Activated T-helper 17 cell treated with anti-CD3 and anti-CD28 coated beads, Interleukin-2, amount 50 U/mL, for 72 hours (primary cell): Measurements from ENCODE around the gene GYPB. TPM values are rescaled to one million over a fixed set of nuclear protein-coding genes. Genes with fewer than 3 reads are reported as not detected.
"Not testable (repeated sequence)": the region's sequence is repeated elsewhere in the genome, so short reads cannot be mapped to it uniquely, and the experiment has no call there.

Source experiments
- ATAC-seq: fragments of 150-1000 bp; cut with Tn5 transposase; replicated peaks from 2 replicates; pipeline ENCODE4 v1.10.0; 2021; ENCODE audit warnings: mild to moderate bottlenecking, moderate library complexity
- H3K27ac Mint-ChIP-seq: one replicate; pipeline ENCODE4 v1.8.0; 2022; ENCODE audit warnings: mixed read lengths
- H3K27me3 Mint-ChIP-seq: one replicate; pipeline ENCODE4 v1.8.0; 2022; ENCODE audit warnings: mixed read lengths
- H3K36me3 Mint-ChIP-seq: one replicate; pipeline ENCODE4 v1.8.0; 2022; ENCODE audit warnings: low read depth, mild to moderate bottlenecking, mixed read lengths
- H3K4me1 Mint-ChIP-seq: one replicate; pipeline ENCODE4 v1.8.0; 2022; ENCODE audit warnings: mixed read lengths
- H3K4me3 Mint-ChIP-seq: one replicate; pipeline ENCODE4 v1.8.0; 2022; ENCODE audit warnings: mild to moderate bottlenecking, mixed read lengths
- H3K9me3 Mint-ChIP-seq: one replicate; pipeline ENCODE4 v1.8.0; 2022; ENCODE audit warnings: mixed read lengths
- total RNA-seq, 2 donors: library from RNA; stranded (reverse); gene quantifications; one replicate each; pipeline ENCODE4 v1.2.3, GENCODE V29; 2022

Gene GYPB
- total RNA-seq, result not detected

DNA sequence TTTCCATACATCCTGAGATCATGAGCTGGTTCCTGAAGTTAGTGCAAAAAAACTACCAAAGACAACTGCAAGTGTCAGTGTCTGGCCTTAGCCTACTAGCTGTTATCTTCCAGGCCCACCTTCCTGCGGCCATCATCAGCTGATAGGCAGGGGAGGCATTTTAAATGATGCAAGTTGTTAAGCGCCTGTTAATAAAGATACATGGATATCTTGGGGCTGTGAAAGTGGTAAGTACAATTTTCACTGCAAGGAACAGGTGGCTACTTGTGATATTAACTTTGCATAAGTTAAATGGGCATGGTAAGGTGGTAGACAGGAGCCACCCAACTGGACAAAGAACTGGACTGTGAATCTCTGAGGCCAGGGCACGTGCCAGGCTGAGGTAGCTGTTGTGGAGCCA, at the start of gene GYPB:
Gene GYPB (minus strand): TSS at position 104 of the 400 bp plus-strand sequence. CDS start 93 bp downstream, at position 11.
- not testable (repeated sequence) for H3K4me1 Mint-ChIP-seq, H3K4me3 Mint-ChIP-seq, ATAC-seq, H3K27me3 Mint-ChIP-seq, H3K27ac Mint-ChIP-seq, H3K36me3 Mint-ChIP-seq, H3K9me3 Mint-ChIP-seq

DNA sequence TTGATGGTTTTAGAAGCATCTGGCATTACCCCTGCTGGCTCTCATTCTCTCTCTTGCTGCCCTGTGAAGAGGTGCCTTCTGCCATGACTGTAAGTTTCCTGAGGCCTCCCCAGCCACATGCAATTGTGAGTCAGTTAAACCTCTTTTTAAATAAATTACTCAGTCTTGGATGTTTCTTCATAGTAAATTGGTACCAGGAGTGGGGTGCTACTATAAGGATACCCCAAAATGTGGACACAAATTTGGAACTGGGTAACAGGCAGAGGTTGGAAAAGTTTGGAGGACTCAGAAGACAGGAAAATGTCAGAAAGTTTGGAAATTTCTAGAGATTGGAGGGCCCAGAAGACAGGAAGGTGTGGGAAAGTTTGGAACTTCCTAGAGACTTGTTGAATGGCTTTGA, 42.4 kb upstream of the GYPB start:
- peaks cover 12% of the 10 kb centered on the region for H3K9me3 Mint-ChIP-seq
- not testable (repeated sequence) for H3K4me1 Mint-ChIP-seq, H3K4me3 Mint-ChIP-seq, H3K36me3 Mint-ChIP-seq, ATAC-seq, H3K27me3 Mint-ChIP-seq, H3K27ac Mint-ChIP-seq

DNA sequence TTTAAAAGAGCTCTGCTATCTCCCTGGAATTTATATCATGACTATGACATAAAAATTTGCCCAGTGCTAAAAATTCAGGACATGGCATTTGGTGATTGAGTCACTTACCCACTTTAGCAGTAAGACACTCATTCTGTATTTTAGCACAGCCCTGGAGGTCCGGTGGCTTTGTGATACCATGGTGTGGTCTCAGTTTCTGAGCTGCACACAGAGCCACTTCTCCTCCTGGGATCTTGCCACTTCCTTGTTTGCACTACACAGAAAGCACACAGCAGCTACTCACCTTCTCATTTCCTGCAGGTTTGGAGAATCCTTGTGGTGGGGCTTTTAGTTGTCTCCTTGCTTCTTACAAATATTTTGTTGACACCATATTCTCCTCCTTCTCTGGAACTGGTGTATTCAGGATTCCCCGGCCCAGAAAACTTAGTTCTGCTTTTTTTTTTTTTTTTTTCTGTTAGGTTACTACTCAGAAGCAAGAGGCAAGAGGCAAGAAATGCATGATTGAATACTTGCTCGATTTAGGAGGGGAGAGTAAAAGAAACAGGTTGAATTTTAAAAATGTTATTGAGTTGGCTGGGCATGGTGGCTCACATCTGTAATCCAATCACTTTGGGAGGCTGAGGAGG, 41.2 kb upstream of the GYPB start:
- H3K27ac Mint-ChIP-seq, H3K4me3 Mint-ChIP-seq, H3K27me3 Mint-ChIP-seq, H3K4me1 Mint-ChIP-seq, ATAC-seq, H3K36me3 Mint-ChIP-seq: not testable (repeated sequence)
- peaks cover 12% of the 10 kb centered on the region for H3K9me3 Mint-ChIP-seq

DNA sequence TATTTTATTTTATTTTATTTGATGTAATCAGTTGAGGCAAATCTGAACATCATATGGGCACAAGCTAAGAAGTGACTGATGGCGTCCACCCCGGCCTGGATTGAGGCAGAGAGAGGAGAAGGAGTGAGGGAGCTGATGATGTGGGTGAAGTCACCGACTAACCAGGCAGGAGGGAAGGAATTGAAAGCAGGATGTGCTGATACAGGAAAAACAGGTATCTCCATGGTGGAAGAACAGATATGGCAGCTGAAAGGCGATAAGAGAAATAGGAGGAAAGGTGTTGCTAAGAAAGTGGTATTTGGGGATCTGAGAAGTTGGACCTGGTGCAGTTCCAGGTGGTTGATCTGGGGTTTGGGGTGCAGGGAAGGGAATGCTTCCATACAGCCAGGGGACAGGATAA, 37.6 kb upstream of the GYPB start:
- Mint-ChIP-seq H3K4me3 (no peak overlapping the region), H3K27ac (no peak overlapping the region), H3K36me3 (no peaks in the 10 kb centered on the region), H3K9me3 (peaks cover 5% of the 10 kb centered on the region), H3K4me1 (no peaks in the 10 kb centered on the region), H3K27me3 (peaks cover 7% of the 10 kb centered on the region)
- no peak for ATAC-seq

DNA sequence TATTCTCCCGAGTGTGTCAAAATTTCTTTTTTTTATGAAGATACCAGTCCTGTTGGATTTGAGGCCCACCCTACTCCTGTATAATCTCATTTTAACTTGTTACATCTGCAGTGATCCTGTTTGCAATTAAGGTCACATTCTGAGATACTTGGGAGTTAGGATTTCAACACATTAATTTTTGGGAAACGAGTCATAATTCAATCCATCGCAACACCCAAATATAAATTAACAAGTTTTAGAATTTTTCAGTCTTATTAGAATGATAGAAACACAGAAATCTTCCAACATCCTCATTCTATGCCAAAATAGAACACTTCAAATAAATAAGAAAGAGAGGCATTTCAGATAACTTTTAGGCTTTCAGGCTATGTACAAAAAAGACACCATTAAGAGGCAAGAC, 36.2 kb upstream of the GYPB start:
- H3K4me3 Mint-ChIP-seq, H3K27ac Mint-ChIP-seq, H3K36me3 Mint-ChIP-seq, ATAC-seq, H3K4me1 Mint-ChIP-seq, H3K27me3 Mint-ChIP-seq, H3K9me3 Mint-ChIP-seq: not testable (repeated sequence)

DNA sequence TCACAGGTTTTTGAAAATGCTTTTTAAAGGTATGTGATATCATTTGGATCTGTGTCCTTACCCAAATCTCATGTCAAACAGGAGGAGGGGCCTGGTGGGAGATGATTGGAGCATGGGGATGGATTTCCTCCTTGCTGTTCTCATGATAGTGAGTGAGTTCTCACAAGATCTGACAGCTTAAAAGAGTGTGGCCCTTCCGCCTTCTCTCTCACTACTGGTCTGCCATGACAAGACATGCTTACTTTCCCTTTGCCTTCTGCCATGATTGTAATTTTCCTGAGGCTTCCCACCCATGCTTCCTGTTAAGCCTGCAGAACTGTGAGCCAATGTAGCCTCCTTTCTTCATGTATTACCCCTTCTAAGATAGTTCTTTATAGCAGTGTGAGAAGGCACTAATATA, 32.3 kb upstream of the GYPB start:
- H3K36me3 Mint-ChIP-seq, H3K4me3 Mint-ChIP-seq, H3K4me1 Mint-ChIP-seq, H3K9me3 Mint-ChIP-seq, ATAC-seq, H3K27me3 Mint-ChIP-seq, H3K27ac Mint-ChIP-seq: not testable (repeated sequence)

DNA sequence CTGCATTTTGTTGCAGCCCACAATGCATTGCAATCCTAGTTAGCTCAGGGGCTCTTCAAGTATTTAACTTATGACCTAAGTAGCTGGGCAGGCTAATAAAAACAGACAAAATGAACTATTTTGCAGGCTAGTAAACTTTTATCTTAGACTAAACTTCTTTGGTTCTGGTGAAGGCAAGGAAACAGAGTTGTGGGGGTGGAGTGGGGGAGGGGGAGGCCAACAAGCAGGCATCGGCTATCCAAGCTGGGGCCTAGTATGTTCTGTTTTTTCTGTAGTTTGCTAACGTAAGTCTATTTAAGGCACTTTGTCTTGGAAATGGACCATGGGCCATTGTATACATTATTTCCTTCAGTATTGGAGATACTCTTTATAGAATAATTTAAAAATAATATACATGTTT, 31.5 kb upstream of the GYPB start:
- not testable (repeated sequence) for H3K27ac Mint-ChIP-seq, H3K4me1 Mint-ChIP-seq, H3K27me3 Mint-ChIP-seq, H3K36me3 Mint-ChIP-seq, H3K4me3 Mint-ChIP-seq, H3K9me3 Mint-ChIP-seq, ATAC-seq

DNA sequence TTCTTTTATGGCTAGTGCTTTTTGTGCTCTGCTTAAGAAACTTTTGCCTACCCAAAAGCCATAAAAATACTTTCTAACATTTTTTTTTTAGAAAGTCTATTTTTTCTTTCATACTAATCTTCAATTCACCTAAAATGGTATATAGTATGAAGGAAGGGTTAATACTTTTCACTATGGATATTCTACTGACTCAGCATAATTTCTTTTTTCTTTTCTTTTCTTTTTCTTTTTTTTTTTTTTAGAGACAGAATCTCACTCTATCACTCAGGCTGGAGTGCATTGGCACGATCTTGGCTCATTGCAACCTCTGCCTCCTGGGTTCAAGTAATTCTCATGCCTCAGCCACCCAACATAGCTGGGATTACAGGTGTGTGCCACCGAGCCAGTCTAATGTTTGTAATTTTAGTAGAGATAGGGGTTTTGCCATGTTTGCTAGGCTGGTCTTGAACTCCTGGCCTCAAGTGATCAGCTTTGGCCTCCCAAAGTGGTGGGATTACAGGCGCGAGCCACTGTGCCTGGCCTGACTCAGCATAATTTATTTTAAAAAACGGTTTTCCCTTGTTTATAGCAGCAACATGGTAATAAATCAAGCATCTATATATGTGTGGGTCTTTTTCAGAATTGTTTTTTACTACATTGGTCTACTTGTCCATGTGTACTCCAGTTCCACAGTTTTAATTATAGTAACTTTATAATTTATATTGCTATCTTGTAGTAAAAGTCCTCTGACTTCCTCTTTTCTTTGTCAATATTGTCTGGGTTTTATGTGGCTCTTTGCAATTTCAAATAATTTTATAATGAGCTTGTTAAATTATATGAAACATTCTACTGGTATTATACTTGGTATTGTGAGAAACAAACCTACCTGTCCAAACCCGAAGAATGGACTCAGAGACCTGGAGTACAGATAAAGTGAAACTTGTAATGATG, 30.6 kb upstream of the GYPB start:
- H3K27me3 Mint-ChIP-seq, H3K9me3 Mint-ChIP-seq, ATAC-seq, H3K27ac Mint-ChIP-seq, H3K4me1 Mint-ChIP-seq, H3K4me3 Mint-ChIP-seq, H3K36me3 Mint-ChIP-seq: not testable (repeated sequence)

DNA sequence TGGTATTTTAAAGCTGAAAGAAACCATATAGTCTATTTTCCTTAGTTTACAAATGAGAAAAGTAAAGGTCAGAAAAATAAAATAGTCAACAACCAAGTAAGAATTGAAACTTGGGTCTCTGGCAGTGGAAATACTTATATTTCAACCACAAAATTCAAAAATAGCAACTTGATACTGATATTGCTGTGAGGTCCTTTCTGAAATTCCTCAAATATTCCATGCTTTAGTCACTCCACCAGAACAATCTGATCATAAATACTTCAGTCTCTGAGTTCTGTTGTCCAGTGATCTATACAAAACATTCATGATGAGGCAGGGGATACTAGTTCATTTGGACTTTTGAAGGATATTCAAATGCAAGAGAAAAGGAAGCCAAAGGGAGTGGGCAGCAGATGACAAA, 25.8 kb upstream of the GYPB start:
- not testable (repeated sequence) for H3K4me1 Mint-ChIP-seq, H3K9me3 Mint-ChIP-seq, H3K27me3 Mint-ChIP-seq, H3K36me3 Mint-ChIP-seq, ATAC-seq, H3K4me3 Mint-ChIP-seq, H3K27ac Mint-ChIP-seq

DNA sequence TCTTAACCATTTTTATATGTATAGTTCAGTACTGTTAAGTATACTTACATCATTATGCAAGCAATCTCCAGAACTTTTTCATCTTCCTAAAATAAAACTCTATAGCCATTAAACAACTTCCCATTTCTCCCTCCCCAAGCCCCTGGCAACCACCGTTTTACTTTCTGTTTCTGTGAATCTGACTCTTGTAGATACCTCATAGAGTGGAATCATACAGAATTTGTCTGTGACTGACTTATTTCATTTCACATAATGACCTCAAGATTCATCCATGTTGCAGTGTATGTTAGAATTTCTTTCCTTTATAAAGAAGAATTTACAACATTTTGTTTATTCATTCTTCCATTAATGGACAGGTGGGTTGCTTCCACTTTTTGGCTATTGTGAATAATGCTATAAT, 13.4 kb upstream of the GYPB start:
- H3K9me3 Mint-ChIP-seq, H3K4me1 Mint-ChIP-seq, H3K27ac Mint-ChIP-seq, ATAC-seq, H3K4me3 Mint-ChIP-seq, H3K27me3 Mint-ChIP-seq, H3K36me3 Mint-ChIP-seq: not testable (repeated sequence)

DNA sequence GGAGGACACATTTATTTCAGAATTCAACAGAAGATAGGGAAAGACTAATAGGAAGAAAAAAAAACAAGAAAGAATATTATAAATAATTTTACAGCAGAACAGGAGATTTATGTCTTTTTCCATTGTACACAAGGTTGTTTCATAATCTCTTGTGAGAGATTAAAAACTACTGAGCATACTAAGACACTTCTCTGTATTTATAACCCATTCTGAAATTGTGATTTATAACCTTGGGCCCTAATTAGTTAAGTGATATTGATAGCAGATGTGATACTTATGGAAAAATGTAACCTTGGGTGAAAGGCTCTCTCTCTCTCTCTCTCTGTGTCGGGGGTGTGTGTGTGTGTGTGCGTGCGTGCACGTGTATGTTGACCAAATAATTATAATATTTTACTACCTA, 12.7 kb upstream of the GYPB start:
- not testable (repeated sequence) for H3K36me3 Mint-ChIP-seq, H3K4me1 Mint-ChIP-seq, H3K27me3 Mint-ChIP-seq, H3K27ac Mint-ChIP-seq, H3K4me3 Mint-ChIP-seq, H3K9me3 Mint-ChIP-seq, ATAC-seq

DNA sequence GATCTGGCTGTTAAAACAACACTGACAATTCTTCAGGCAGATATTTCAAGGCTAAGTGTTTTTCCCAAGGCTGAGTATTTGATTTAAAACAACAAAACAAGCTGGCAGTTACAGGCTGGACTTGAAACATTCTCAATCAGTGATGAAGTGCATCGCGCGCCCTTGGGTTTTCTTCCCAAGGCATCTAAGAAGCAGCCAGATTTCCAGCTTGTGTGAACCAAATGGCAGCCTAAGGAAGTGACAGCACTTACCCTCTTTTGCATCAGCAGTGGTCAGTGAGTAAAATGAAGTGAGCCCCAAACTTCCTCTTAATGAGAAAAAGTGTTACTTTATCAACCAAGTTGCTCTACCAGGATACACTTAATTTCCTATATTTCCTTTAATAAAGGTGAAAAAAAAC, 12.2 kb upstream of the GYPB start:
- not testable (repeated sequence) for H3K27ac Mint-ChIP-seq, H3K4me3 Mint-ChIP-seq, H3K9me3 Mint-ChIP-seq, H3K4me1 Mint-ChIP-seq, H3K27me3 Mint-ChIP-seq, ATAC-seq, H3K36me3 Mint-ChIP-seq

DNA sequence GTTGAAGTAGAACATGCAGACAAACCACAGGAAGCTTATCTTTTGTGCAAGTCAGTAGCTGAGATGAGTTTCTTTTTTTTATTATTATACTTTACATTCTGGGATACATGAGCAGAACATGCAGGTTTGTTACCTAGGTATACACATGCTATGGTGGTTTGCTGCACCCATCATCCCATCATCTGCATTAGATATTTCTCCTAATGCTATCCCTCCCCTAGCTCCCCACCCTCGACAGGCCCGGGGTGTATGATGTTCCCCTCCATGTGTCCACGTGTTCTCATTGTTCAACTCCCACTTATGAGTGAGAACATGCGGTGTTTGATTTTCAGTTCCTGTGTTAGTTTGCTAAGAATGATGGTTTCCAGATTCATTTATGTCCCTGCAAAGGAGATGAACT, 11.5 kb upstream of the GYPB start:
- not testable (repeated sequence) for H3K27me3 Mint-ChIP-seq, H3K4me3 Mint-ChIP-seq, ATAC-seq, H3K36me3 Mint-ChIP-seq, H3K4me1 Mint-ChIP-seq, H3K27ac Mint-ChIP-seq, H3K9me3 Mint-ChIP-seq

DNA sequence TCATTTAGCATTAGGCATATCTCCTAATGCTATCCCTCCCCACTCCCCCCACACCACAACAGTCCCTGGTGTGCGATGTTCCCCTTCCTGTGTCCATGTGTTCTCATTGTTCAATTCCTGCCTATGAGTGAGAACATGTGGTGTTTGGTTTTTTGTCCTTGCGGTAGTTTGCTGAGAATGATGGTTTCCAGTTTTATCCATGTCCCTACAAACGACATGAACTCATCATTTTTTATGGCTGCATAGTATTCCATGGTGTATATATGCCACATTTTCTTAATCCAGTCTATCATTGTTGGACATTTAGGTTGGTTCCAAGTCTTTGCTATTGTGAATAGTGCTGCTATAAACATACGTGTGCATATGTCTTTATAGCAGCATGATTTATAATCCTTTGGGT, 7.5 kb upstream of the GYPB start:
- not testable (repeated sequence) for H3K27me3 Mint-ChIP-seq, H3K27ac Mint-ChIP-seq, H3K4me3 Mint-ChIP-seq, H3K9me3 Mint-ChIP-seq, H3K4me1 Mint-ChIP-seq, H3K36me3 Mint-ChIP-seq, ATAC-seq

DNA sequence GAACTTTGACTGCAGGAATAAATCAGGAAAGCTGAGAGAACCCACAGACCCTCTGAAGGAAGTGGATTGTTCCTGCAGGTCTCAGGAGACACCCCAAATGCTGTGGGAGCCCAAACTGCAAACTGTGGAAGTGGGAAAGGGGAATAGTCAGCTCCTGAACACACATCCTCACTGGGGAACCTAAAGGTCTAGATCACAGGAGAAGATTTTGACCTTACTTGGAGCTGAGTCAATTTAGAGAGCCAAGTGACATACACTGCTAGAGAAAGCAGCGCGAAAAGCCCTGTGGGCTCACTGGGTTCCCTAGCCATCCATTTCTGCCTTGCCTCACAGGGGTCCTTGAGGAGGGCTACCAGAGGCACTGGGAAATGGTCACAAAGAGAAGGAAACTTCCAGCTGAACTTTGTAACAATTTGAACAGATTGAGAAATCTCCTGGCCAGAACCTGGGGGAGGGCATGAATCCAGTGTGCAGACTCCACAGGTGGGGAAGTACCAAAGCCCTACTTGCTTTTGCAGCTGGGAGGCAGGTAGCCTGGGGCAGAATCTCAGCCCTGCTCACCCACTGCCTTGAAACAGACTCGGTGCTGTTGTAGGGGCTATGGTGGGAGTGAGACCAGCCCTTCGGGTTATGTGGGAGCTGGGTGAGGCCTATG, 5.3 kb upstream of the GYPB start:
- not testable (repeated sequence) for H3K4me1 Mint-ChIP-seq, H3K36me3 Mint-ChIP-seq, ATAC-seq, H3K9me3 Mint-ChIP-seq, H3K27ac Mint-ChIP-seq, H3K4me3 Mint-ChIP-seq, H3K27me3 Mint-ChIP-seq
